GM12878 (cell line): ENCODE data around the gene PXMP4. TPM values are rescaled to one million over a fixed set of nuclear protein-coding genes. Genes with fewer than 3 reads are reported as not detected.

Source experiments
- ATAC-seq: fragments of 200-7000 bp; cut with Tn5 transposase; 3 replicates; pipeline ENCODE4 v1.9.1; 2020; ENCODE audit warnings: mild to moderate bottlenecking, moderate library complexity
- BruUV-seq: library from RNA; stranded (reverse); fragments of 400-500 nt; replicated peaks from 2 replicates; lab custom pipeline; 2021; lab: Mats Ljungman, UMichigan
- CTCF ChIA-PET: fragments of 300-600 bp; sonication (Branson Sonifier 250); formaldehyde crosslinking; extraction: SDS; loops from one replicate; lab custom pipeline; 2021; ENCODE audit warnings: inconsistent platforms; lab: Yijun Ruan, JAX
- POLR2A ChIA-PET: fragments of 350-600 bp; formaldehyde crosslinking; extraction: SDS; loops from one replicate; lab custom pipeline; 2021; ENCODE audit warnings: inconsistent platforms; lab: Charles Lee
- RAD21 ChIA-PET: fragments of 300-600 bp; sonication (Branson Sonifier 250); formaldehyde crosslinking; loops from one replicate; lab custom pipeline; 2023; ENCODE audit warnings: antibody characterized with exemption; ENCODE audit not compliant: unreplicated experiment; lab: Charles Lee
- SMC1A ChIA-PET: fragments of 300-600 bp; sonication (Branson Sonifier 250); formaldehyde crosslinking; loops from one replicate; lab custom pipeline; 2023; ENCODE audit not compliant: unreplicated experiment, uncharacterized antibody; lab: Charles Lee
- DNase-seq: peaks from one replicate; pipeline ENCODE4 v3.0.0-alpha.2; 2011; ENCODE audit warnings: low read depth, low spot score
- FAIRE-seq: peaks from 3 replicates; lab custom pipeline; 2011; peaks lifted over from hg19 to GRCh38; lab: Jason Lieb, UNC
- H2AFZ ChIP-seq: 2 replicates; pipeline ENCODE4 v1.6.0; 2011; ENCODE audit warnings: low read depth, low read length, control low read depth; ENCODE audit not compliant: control insufficient read depth
- H3K27ac ChIP-seq: 2 replicates; pipeline ENCODE4 v1.5.1; 2011; ENCODE audit warnings: control low read depth; ENCODE audit not compliant: control insufficient read depth, insufficient read depth
- H3K27me3 ChIP-seq, 2 experiments: replicated peaks in 1 of 2; 2 replicates each; pipeline versions ENCODE4 v1.6.0 to v1.6.1; 2011; ENCODE audit warnings: low read length in 1 of 2; ENCODE audit not compliant: control insufficient read depth in 2 of 2, insufficient read depth in 2 of 2
- H3K36me3 ChIP-seq, 2 experiments: 2 replicates each; pipeline ENCODE4 v1.5.1; 2011; ENCODE audit warnings: low read length in 1 of 2; ENCODE audit not compliant: control insufficient read depth in 2 of 2, insufficient read depth in 2 of 2
- H3K4me1 ChIP-seq: 2 replicates; pipeline ENCODE4 v1.6.1; 2011; ENCODE audit warnings: mild to moderate bottlenecking, low read length, moderate library complexity, mixed read lengths; ENCODE audit not compliant: control insufficient read depth, insufficient read depth
- H3K4me2 ChIP-seq: 2 replicates; pipeline ENCODE4 v1.6.0; 2011; ENCODE audit warnings: control low read depth; ENCODE audit not compliant: control insufficient read depth, insufficient read depth
- H3K4me3 ChIP-seq: fragments of 200-600 bp; sonication (generic); 2 replicates; pipeline ENCODE4 v1.5.1; 2016
- H3K79me2 ChIP-seq: 2 replicates; pipeline ENCODE4 v1.6.0; 2011; ENCODE audit warnings: low read length; ENCODE audit not compliant: control insufficient read depth, insufficient read depth
- H3K9ac ChIP-seq: 2 replicates; pipeline ENCODE4 v1.8.0; 2011; ENCODE audit warnings: low read length, control low read depth, mixed read lengths; ENCODE audit not compliant: control insufficient read depth, insufficient read depth
- H3K9me3 ChIP-seq: replicated peaks from 3 replicates; pipeline ENCODE4 v1.5.1; 2011; ENCODE audit warnings: mild to moderate bottlenecking, low read length; ENCODE audit not compliant: control insufficient read depth, insufficient read depth
- H4K20me1 ChIP-seq: 2 replicates; pipeline ENCODE4 v1.6.0; 2011; ENCODE audit not compliant: control insufficient read depth, insufficient read depth
- ASH2L ChIP-seq: fragments of 300-600, 200-600 bp; sonication (generic); IDR thresholded peaks from 2 replicates; pipeline ENCODE4 v1.6.1; 2017; ENCODE audit warnings: low read depth, mild to moderate bottlenecking, borderline replicate concordance
- E4F1 ChIP-seq: fragments of 450-650 bp; IDR thresholded peaks from 2 replicates; pipeline ENCODE4 v1.6.1; 2018; ENCODE audit warnings: borderline replicate concordance, mild to moderate bottlenecking; ENCODE audit not compliant: partially characterized antibody
- EGR1 ChIP-seq, 2 experiments: IDR thresholded peaks; 1 replicate in 1 of 2; 2 replicates in 1 of 2; pipeline ENCODE4 v1.6.1; 2011 to 2012; ENCODE audit warnings: low read depth in 2 of 2, low read length in 2 of 2, borderline replicate concordance in 1 of 2, mild to moderate bottlenecking in 1 of 2, moderate library complexity in 1 of 2
- HDAC6 ChIP-seq: fragments of 200-600 bp; sonication (generic); IDR thresholded peaks from one replicate; pipeline ENCODE4 v1.8.0; 2017; ENCODE audit warnings: antibody characterized with exemption; ENCODE audit not compliant: unreplicated experiment
- IRF4 ChIP-seq: IDR thresholded peaks from 2 replicates; pipeline ENCODE4 v1.6.1; 2011; ENCODE audit warnings: low read depth, low read length
- JUND ChIP-seq: IDR thresholded peaks from 2 replicates; pipeline ENCODE4 v1.6.1; 2012; ENCODE audit warnings: low read depth, mild to moderate bottlenecking, low read length, improper control_type of control experiment, moderate library complexity
- NFXL1 ChIP-seq: fragments of 450-650 bp; IDR thresholded peaks from 2 replicates; pipeline ENCODE4 v1.6.1; 2017; ENCODE audit warnings: antibody characterized with exemption, mild to moderate bottlenecking, borderline replicate concordance
- POU2F2 ChIP-seq: IDR thresholded peaks from 3 replicates; pipeline ENCODE4 v1.6.1; 2011; ENCODE audit warnings: low read depth, mild to moderate bottlenecking, low read length, borderline replicate concordance
- SIN3A ChIP-seq: IDR thresholded peaks from 2 replicates; pipeline ENCODE4 v1.6.1; 2012; ENCODE audit warnings: low read depth, low read length, improper control_type of control experiment
- WGBS: methylation state at CpG from one replicate; pipeline ENCODE4 v1.1.6; 2016; ENCODE audit warnings: low lambda C conversion rate; ENCODE audit not compliant: insufficient replicate concordance, insufficient coverage; ENCODE audit errors: missing lambda C conversion rate; 5-methylcytosine and 5-hydroxymethylcytosine counted together
- in situ Hi-C: fragments of 300-500 bp; cut with MboI; formaldehyde crosslinking; loops from 9 replicates; pipeline ENCODE4 v1.14.3; 2018; ENCODE audit warnings: mixed read lengths
- intact Hi-C: fragments of 100-400 bp; cut with micrococcal nuclease; formaldehyde crosslinking; loops from one replicate; pipeline ENCODE4 v1.14.2; 2022; ENCODE audit not compliant: unreplicated experiment
- polyA plus RNA-seq, 11 experiments: library from polyadenylated mRNA; depleted of rRNA in 4 of 11; unstranded in 6 of 11; stranded (reverse) in 5 of 11; fragments of >200 nt; fragmentation: Nextera tagmentation in 4 of 11; fragmentation: Illumina TruSeq in 1 of 11; extraction: Ambion mirVana in 4 of 11; extraction: Trizol in 1 of 11; gene quantifications; 1 replicate in 1 of 11; 2 replicates in 10 of 11; pipeline versions ENCODE4 v1.2.1 to v1.2.3, GENCODE V29; 2011 to 2016; ENCODE audit warnings: inconsistent platforms in 2 of 11, missing spikeins in 2 of 11, low read depth in 1 of 11
- total RNA-seq, 4 experiments: library from RNA; depleted of rRNA in 3 of 4; stranded (reverse); fragments of >200 nt in 3 of 4; fragmentation: Illumina TruSeq in 1 of 4; extraction: Trizol in 1 of 4; gene quantifications; 2 replicates each; pipeline versions ENCODE4 v1.2.1 to v1.2.3, GENCODE V29; 2013 to 2021

The PXMP4 gene
- total and polyA plus RNA-seq, 10 of the 15 experiments (the other 5 are each of a cell fraction or from before 2014, with no cell fraction given) = 3.6 to 19.2 (median 8.6) TPM

DNA sequence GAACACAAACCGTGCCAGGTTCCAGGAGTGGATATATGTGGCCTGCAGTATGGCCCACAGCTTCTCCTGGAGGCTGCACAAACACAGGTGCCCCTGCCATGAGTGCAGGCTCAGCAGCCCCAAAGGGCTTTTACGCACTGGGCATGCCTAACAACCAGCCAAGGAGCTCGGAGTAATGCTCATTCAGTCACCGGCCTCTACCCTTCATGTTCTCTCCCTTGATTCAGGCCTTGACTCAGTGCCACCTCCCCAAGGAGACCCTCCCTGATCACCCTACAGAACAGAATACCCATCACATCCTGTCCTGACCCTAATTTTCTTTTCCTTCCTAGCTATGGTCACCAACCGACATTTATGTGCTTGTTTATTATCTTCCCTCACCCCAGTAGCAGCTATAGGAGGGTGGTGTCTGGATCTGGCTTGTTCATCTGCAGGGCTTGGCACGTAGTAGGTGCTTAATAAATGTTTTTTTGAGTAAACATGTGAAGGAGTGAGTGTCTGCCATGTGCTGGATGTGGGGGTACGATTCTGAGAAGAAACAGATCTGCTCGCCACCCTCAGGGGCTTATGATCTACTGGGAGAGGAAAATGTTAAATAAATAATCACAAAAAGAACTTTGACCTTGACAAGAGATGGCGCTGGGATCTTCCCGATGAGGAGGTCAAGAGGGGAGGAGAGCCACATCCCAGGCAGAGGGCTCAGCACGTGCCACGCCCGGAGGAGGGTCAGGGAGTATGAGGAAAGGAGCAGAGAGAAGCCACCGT is 9.2 kb downstream of the PXMP4 start:
- intact Hi-C loops = no loop called here
- Histone ChIP-seq H3K27me3 (no peaks in the 10 kb centered on the region), H3K9ac (no peak overlapping the region), H3K36me3 (0 out of 4 replicates have a peak, but pooled peaks cover 0 to 2% of the 10 kb centered on the region in 2 experiments), H4K20me1 (no peaks in the 10 kb centered on the region), H3K4me2 (no peak overlapping the region), H2AFZ (no peak overlapping the region), H3K4me1 (no peaks in the 10 kb centered on the region), H3K9me3 (no peaks in the 10 kb centered on the region), H3K4me3 (no peak overlapping the region), H3K79me2 (no peaks in the 10 kb centered on the region), H3K27ac (no peak overlapping the region)
- BruUV-seq = no TSS peak
- DNase-seq (no peak), FAIRE-seq (no peak), ATAC-seq (no peak)
- in situ Hi-C loops = no loop called here
- 74% methylated on average over 14 of the region's 14 CpGs for WGBS
- ChIA-PET RAD21 (no interaction called here), POLR2A (no interaction called here), CTCF (no interaction called here), SMC1A (no interaction called here)
- TF ChIP-seq ASH2L (no peak), EGR1 (IDR thresholded peaks at IDR 0.05; ENCODE audit: borderline replicate concordance in 1 of 2, low read depth in 2 of 2, low read length in 2 of 2) (no peak), E4F1 (no peak), SIN3A (no peak), HDAC6 (no peak), POU2F2 (no peak), NFXL1 (no peak), JUND (no peak), IRF4 (no peak)
